Glutamatergic neuron (in vitro differentiated cells): Measurements from ENCODE around the gene SNAP47. TPM values are rescaled to one million over a fixed set of nuclear protein-coding genes. Genes with fewer than 3 reads are reported as not detected.

Source experiments
- DNase-seq: peaks from one replicate; pipeline ENCODE4 v3.0.0; 2022
- H3K27ac Mint-ChIP-seq: one replicate; pipeline ENCODE4 v1.8.0; 2020; ENCODE audit warnings: mild to moderate bottlenecking, mixed read lengths, inconsistent platforms; ENCODE audit not compliant: unreplicated experiment
- H3K27me3 Mint-ChIP-seq: one replicate; pipeline ENCODE4 v1.8.0; 2020; ENCODE audit warnings: mild to moderate bottlenecking, moderate library complexity, mixed read lengths, inconsistent platforms; ENCODE audit not compliant: unreplicated experiment
- H3K36me3 Mint-ChIP-seq: one replicate; pipeline ENCODE4 v1.8.0; 2020; ENCODE audit warnings: mild to moderate bottlenecking, mixed read lengths, inconsistent platforms; ENCODE audit not compliant: unreplicated experiment
- H3K4me1 Mint-ChIP-seq: one replicate; pipeline ENCODE4 v1.8.0; 2020; ENCODE audit warnings: mild to moderate bottlenecking, low read depth, mixed read lengths, inconsistent platforms; ENCODE audit not compliant: unreplicated experiment
- H3K4me3 Mint-ChIP-seq: one replicate; pipeline ENCODE4 v1.8.0; 2020; ENCODE audit warnings: mild to moderate bottlenecking, mixed read lengths, inconsistent platforms; ENCODE audit not compliant: unreplicated experiment
- H3K9me3 Mint-ChIP-seq: one replicate; pipeline ENCODE4 v1.8.0; 2020; ENCODE audit warnings: mild to moderate bottlenecking, moderate library complexity, mixed read lengths, inconsistent platforms; ENCODE audit not compliant: unreplicated experiment
- CTCF ChIP-seq: fragments of 200-600 bp; sonication (generic); IDR thresholded peaks from one replicate; pipeline ENCODE4 v1.5.0; 2021; ENCODE audit not compliant: partially characterized antibody, unreplicated experiment
- total RNA-seq: library from RNA; stranded (reverse); fragmentation: NEBNext Ultra II Directional; extraction: Animal tissue kit (Norgen Biotek cat#: 25700); gene quantifications from one replicate; pipeline ENCODE4 v1.2.1, GENCODE V29; 2021; ENCODE audit not compliant: unreplicated experiment

SNAP47 gene
- total RNA-seq, 1 donor from 2014 or later: 34.0 TPM

- Mint-ChIP-seq H3K36me3 (peaks cover 4% of the 10 kb centered on the region), H3K9me3 (peaks cover 3% of the 10 kb centered on the region), H3K27me3 (peaks cover 14% of the 10 kb centered on the region), H3K4me1 (no peaks in the 10 kb centered on the region), H3K27ac (no peak overlapping the region), H3K4me3 (no peak overlapping the region)
- DNase-seq: no peak
- no peak for TF ChIP-seq CTCF
Measured at GRCh38 chr1:227790034-227790400, 54.8 kb downstream of the SNAP47 start.

GRCh38 chr1:227790868-227791267, 55.6 kb downstream of the SNAP47 start:
- H3K36me3 Mint-ChIP-seq: peaks cover 4% of the 10 kb centered on the region
- peaks cover 3% of the 10 kb centered on the region for H3K9me3 Mint-ChIP-seq
- no peak overlapping the region for H3K4me3 Mint-ChIP-seq
- DNase-seq: no peak
- no peak overlapping the region for H3K27ac Mint-ChIP-seq
- peaks cover 14% of the 10 kb centered on the region for H3K27me3 Mint-ChIP-seq
- TF ChIP-seq CTCF: no peak
- no peaks in the 10 kb centered on the region for H3K4me1 Mint-ChIP-seq

GRCh38 chr1:227791425-227792143, 56.3 kb downstream of the SNAP47 start:
- no peak for DNase-seq
- H3K27ac Mint-ChIP-seq: no peak overlapping the region
- H3K4me1 Mint-ChIP-seq: no peaks in the 10 kb centered on the region
- no peak overlapping the region for H3K4me3 Mint-ChIP-seq
- H3K9me3 Mint-ChIP-seq: peaks cover 3% of the 10 kb centered on the region
- H3K36me3 Mint-ChIP-seq: peaks cover 4% of the 10 kb centered on the region
- peaks cover 14% of the 10 kb centered on the region for H3K27me3 Mint-ChIP-seq
- TF ChIP-seq CTCF: no peak

- Mint-ChIP-seq H3K4me3 (no peak overlapping the region), H3K9me3 (peaks cover 4% of the 10 kb centered on the region), H3K4me1 (no peaks in the 10 kb centered on the region), H3K27ac (no peak overlapping the region), H3K36me3 (peaks cover 4% of the 10 kb centered on the region), H3K27me3 (peaks cover 11% of the 10 kb centered on the region)
- DNase-seq: no peak
- no peak for TF ChIP-seq CTCF
Measured at GRCh38 chr1:227792216-227793078, 57.2 kb downstream of the SNAP47 start.
